CD4-positive, CD25-positive, alpha-beta regulatory T cell (primary cell): ENCODE measurements around the gene FAF1. TPM values are rescaled to one million over a fixed set of nuclear protein-coding genes. Genes with fewer than 3 reads are reported as not detected.

Experiments used
- ATAC-seq, 2 donors: fragments of 150-1000 bp; cut with Tn5 transposase; one replicate each; pipeline ENCODE4 v1.10.0; 2021; ENCODE audit warnings: low read depth in 2 of 2, moderate number of reproducible peaks in 2 of 2, moderate library complexity in 1 of 2
- DNase-seq, 3 donors: peaks; one replicate each; pipeline versions ENCODE4 v3.0.0 to v3.0.0-alpha.2; 2012 to 2022; ENCODE audit warnings: mixed read lengths in 1 of 3
- H3K27ac ChIP-seq: one replicate; pipeline ENCODE4 v1.7.0; 2013; ENCODE audit warnings: mild to moderate bottlenecking, low read length; ENCODE audit not compliant: insufficient read depth, poor library complexity, severe bottlenecking
- H3K27me3 ChIP-seq: one replicate; pipeline ENCODE4 v1.7.0; 2013; ENCODE audit warnings: low read length; ENCODE audit not compliant: control insufficient read depth, insufficient read depth
- H3K36me3 ChIP-seq: one replicate; pipeline ENCODE4 v1.7.0; 2013; ENCODE audit warnings: mild to moderate bottlenecking, low read length, moderate library complexity; ENCODE audit not compliant: control insufficient read depth, insufficient read depth
- H3K4me1 ChIP-seq: 2 replicates; pipeline ENCODE4 v1.7.0; 2013; ENCODE audit warnings: mild to moderate bottlenecking, low read length; ENCODE audit not compliant: insufficient read depth, control insufficient read depth, poor library complexity, severe bottlenecking
- H3K4me3 ChIP-seq: one replicate; pipeline ENCODE4 v1.7.0; 2013; ENCODE audit warnings: low read depth, mild to moderate bottlenecking, low read length, moderate library complexity
- H3K9me3 ChIP-seq, 2 experiments: 1 replicate in 1 of 2; 2 replicates in 1 of 2; pipeline ENCODE4 v1.7.0; 2013; ENCODE audit warnings: low read length in 2 of 2, mild to moderate bottlenecking in 1 of 2, moderate library complexity in 1 of 2; ENCODE audit not compliant: control insufficient read depth in 2 of 2
- H3K27ac Mint-ChIP-seq, 3 donors: one replicate each; pipeline ENCODE4 v1.8.0; 2020 to 2022; ENCODE audit warnings: mild to moderate bottlenecking in 3 of 3, mixed read lengths in 3 of 3, moderate library complexity in 2 of 3
- H3K27me3 Mint-ChIP-seq: one replicate; pipeline ENCODE4 v1.8.0; 2022; ENCODE audit warnings: mild to moderate bottlenecking, mixed read lengths
- H3K36me3 Mint-ChIP-seq: one replicate; pipeline ENCODE4 v1.8.0; 2020; ENCODE audit warnings: mixed read lengths
- H3K4me1 Mint-ChIP-seq, 4 donors: one replicate each; pipeline ENCODE4 v1.8.0; 2020 to 2022; ENCODE audit warnings: mixed read lengths in 4 of 4, mild to moderate bottlenecking in 1 of 4
- H3K4me3 Mint-ChIP-seq, 4 donors: one replicate each; pipeline ENCODE4 v1.8.0; 2020 to 2022; ENCODE audit warnings: mild to moderate bottlenecking in 4 of 4, mixed read lengths in 4 of 4, moderate library complexity in 3 of 4
- H3K9me3 Mint-ChIP-seq, 7 donors: one replicate each; pipeline ENCODE4 v1.8.0; 2020 to 2022; ENCODE audit warnings: mixed read lengths in 7 of 7, mild to moderate bottlenecking in 3 of 7, moderate library complexity in 2 of 7
- polyA plus RNA-seq, 4 donors: library from polyadenylated mRNA; unstranded; fragments of 300-500 nt; fragmentation: Illumina TruSeq; gene quantifications; one replicate each; pipeline ENCODE4 v1.2.3, GENCODE V29; 2021
- total RNA-seq: library from RNA; stranded (reverse); gene quantifications from one replicate; pipeline ENCODE4 v1.2.3, GENCODE V29; 2022

Gene FAF1
- total and polyA plus RNA-seq, 5 donors from 2014 or later = 28.9 to 58.2 (median 54.3) TPM

DNA sequence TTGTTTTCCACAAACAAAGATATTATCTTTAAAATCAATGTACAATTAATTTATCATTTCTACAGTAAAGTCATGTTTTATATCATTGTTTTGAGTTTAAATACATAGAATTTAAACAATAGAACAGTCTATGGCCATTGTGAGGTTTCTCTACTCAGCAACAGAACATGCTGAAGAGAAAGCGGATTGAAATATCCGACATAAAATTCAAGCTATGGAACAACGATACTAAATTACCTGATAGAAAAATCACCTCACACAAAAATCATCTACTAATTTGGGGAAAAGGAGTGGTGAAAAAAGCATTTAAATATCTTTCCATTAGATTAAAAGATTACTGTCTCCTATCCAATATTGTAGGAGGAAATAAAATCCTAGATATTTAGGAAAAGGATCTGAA, 22.5 kb upstream of the FAF1 start:
- no peak overlapping the region for H3K27ac ChIP-seq
- peaks cover 3% of the 10 kb centered on the region for H3K27me3 ChIP-seq
- no peaks in the 10 kb centered on the region for H3K36me3 ChIP-seq
- DNase-seq (no peak), ATAC-seq (no peak)
- Mint-ChIP-seq H3K4me1 (peaks cover 7 to 14% (median 9%) of the 10 kb centered on the region in 4 donors), H3K27ac (no peak overlapping the region), H3K36me3 (no peaks in the 10 kb centered on the region), H3K27me3 (peaks cover 38% of the 10 kb centered on the region), H3K4me3 (no peak overlapping the region), H3K9me3 (peaks cover 0 to 3% (median 0%) of the 10 kb centered on the region in 7 donors)
- H3K9me3 ChIP-seq = no peaks in the 10 kb centered on the region
- H3K4me1 ChIP-seq = peaks cover 10% of the 10 kb centered on the region
- no peak overlapping the region for H3K4me3 ChIP-seq

DNA sequence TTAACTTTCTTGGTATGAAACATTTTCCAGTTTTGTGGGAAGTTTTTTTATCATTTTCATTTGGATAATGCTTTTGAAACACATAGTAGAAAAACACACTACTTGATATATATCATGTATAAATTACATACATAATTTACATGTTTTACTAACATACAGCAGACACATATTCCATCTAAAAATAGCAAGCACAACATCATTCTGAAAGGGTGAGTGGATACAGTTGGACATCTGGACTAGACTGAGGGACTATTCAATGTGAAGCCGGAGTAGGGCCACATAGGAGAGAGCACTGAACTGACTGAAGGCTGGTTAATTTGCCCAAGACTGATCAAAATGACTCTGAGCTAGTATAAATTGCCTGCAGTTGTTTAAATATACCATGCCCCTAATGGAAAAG, 21.7 kb upstream of the FAF1 start:
- H3K4me3 ChIP-seq = no peak overlapping the region
- H3K36me3 ChIP-seq = no peaks in the 10 kb centered on the region
- no peak overlapping the region for H3K27ac ChIP-seq
- Mint-ChIP-seq H3K27ac (no peak overlapping the region), H3K27me3 (peaks cover 38% of the 10 kb centered on the region), H3K4me1 (peaks cover 8 to 14% (median 11%) of the 10 kb centered on the region in 4 donors), H3K36me3 (no peaks in the 10 kb centered on the region), H3K4me3 (no peak overlapping the region), H3K9me3 (peaks cover 0 to 3% (median 0%) of the 10 kb centered on the region in 7 donors)
- H3K27me3 ChIP-seq = peaks cover 3% of the 10 kb centered on the region
- H3K9me3 ChIP-seq = no peaks in the 10 kb centered on the region
- H3K4me1 ChIP-seq = peaks cover 18% of the 10 kb centered on the region
- DNase-seq = no peak
- no peak for ATAC-seq

- Histone ChIP-seq H3K27ac (no peak overlapping the region), H3K36me3 (no peaks in the 10 kb centered on the region), H3K4me3 (no peak overlapping the region), H3K9me3 (no peaks in the 10 kb centered on the region), H3K4me1 (peaks cover 26% of the 10 kb centered on the region), H3K27me3 (peaks cover 6% of the 10 kb centered on the region)
- DNase-seq = no peak
- no peak for ATAC-seq
- Mint-ChIP-seq H3K36me3 (no peaks in the 10 kb centered on the region), H3K4me3 (peak overlapping the region in 1 of 4 donors; percentile 48), H3K9me3 (peaks cover 0 to 3% (median 0%) of the 10 kb centered on the region in 7 donors), H3K27ac (no peak overlapping the region), H3K27me3 (peaks cover 26% of the 10 kb centered on the region), H3K4me1 (peaks cover 13 to 21% (median 17%) of the 10 kb centered on the region in 4 donors)
Observed at GRCh38 chr1:50980505-50980904, 20.4 kb upstream of the FAF1 start.

- ATAC-seq (no peak), DNase-seq (no peak)
- Mint-ChIP-seq H3K4me3 (peak overlapping the region in 2 of 4 donors; percentile 79 to 92), H3K36me3 (no peaks in the 10 kb centered on the region), H3K27ac (no peak overlapping the region), H3K9me3 (peaks cover 0 to 3% (median 0%) of the 10 kb centered on the region in 7 donors), H3K27me3 (peaks cover 25% of the 10 kb centered on the region), H3K4me1 (peaks cover 13 to 21% (median 17%) of the 10 kb centered on the region in 4 donors)
- Histone ChIP-seq H3K27ac (no peak overlapping the region), H3K27me3 (peaks cover 6% of the 10 kb centered on the region), H3K4me1 (peaks cover 26% of the 10 kb centered on the region), H3K36me3 (no peaks in the 10 kb centered on the region), H3K4me3 (no peak overlapping the region), H3K9me3 (no peaks in the 10 kb centered on the region)
Observed at GRCh38 chr1:50979937-50980336, 19.9 kb upstream of the FAF1 start.

DNA sequence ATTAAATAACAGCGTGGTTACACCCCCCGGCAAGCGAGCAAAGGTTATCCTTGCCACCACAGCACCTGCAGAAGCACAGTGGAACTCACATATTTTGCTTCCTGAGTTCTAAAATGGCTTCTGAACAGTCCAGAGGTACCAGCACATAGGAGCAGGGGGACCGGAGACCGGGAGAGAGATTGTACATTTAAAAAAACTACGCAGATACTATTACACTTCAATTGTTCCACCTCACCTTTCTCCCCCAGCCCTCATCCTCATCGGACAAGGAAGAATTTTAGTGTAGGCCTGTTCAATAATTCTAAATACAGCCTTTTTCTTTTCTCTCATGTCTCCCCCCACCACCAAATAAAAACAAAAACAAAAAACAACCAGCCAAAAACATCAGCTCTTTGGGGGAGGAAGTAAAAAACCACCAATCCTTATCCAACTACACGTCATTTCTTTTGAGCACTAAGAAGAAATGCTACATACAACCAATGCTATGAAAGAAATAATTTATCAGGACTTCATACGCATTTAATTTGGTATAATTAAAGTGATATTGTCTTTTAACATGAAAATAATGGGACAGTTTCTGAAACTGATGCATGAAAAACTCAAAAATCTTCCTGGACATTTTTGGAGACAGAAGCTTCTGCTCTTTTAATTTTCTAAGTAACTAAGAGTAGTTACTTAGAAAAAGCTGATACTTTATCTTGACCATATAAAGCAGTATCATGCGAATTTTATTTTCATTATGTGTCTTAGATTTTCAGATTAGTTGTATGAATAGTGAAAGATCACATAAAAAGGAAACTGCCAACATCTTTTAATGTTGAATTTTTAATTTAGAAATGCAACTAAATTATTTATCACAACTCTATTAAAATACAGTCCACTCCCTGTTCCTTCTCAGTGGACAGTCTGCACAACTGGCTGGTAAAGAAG, 19.1 kb upstream of the FAF1 start:
- DNase-seq = peak in 1 of 3 donors; percentile 13
- peaks cover 13 to 21% (median 18%) of the 10 kb centered on the region in 4 donors for H3K4me1 Mint-ChIP-seq
- Histone ChIP-seq H3K9me3 (no peaks in the 10 kb centered on the region), H3K4me1 (peaks cover 26% of the 10 kb centered on the region), H3K27me3 (peaks cover 6% of the 10 kb centered on the region), H3K4me3 (peak overlapping the region; percentile 64), H3K27ac (no peak overlapping the region), H3K36me3 (no peaks in the 10 kb centered on the region)
- H3K9me3 Mint-ChIP-seq = peaks cover 0 to 3% (median 0%) of the 10 kb centered on the region in 7 donors
- H3K4me3 Mint-ChIP-seq = peak overlapping the region; percentile 83 to 97 (median 90)
- peaks cover 25% of the 10 kb centered on the region for H3K27me3 Mint-ChIP-seq
- peak overlapping the region in 2 of 3 donors; percentile 6 to 42 for H3K27ac Mint-ChIP-seq
- H3K36me3 Mint-ChIP-seq = no peaks in the 10 kb centered on the region
- ATAC-seq = no peak

GRCh38 chr1:50978144-50978851, 18.2 kb upstream of the FAF1 start:
- Histone ChIP-seq H3K4me3 (peak overlapping the region; percentile 64), H3K9me3 (no peaks in the 10 kb centered on the region), H3K27me3 (peaks cover 6% of the 10 kb centered on the region), H3K36me3 (no peaks in the 10 kb centered on the region), H3K4me1 (peaks cover 26% of the 10 kb centered on the region), H3K27ac (no peak overlapping the region)
- H3K27ac Mint-ChIP-seq = peak overlapping the region in 2 of 3 donors; percentile 6 to 42
- H3K4me3 Mint-ChIP-seq = peak overlapping the region; percentile 83 to 97 (median 90)
- H3K4me1 Mint-ChIP-seq = peaks cover 13 to 23% (median 18%) of the 10 kb centered on the region in 4 donors
- DNase-seq = peak in 2 of 3 donors; percentile 17 to 44
- peaks cover 25% of the 10 kb centered on the region for H3K27me3 Mint-ChIP-seq
- ATAC-seq = peak in 1 of 2 donors; percentile 42
- H3K9me3 Mint-ChIP-seq = peaks cover 0 to 3% (median 0%) of the 10 kb centered on the region in 7 donors
- H3K36me3 Mint-ChIP-seq = no peaks in the 10 kb centered on the region

GRCh38 chr1:50977575-50978143, 17.6 kb upstream of the FAF1 start:
- peak overlapping the region; percentile 91 for H3K4me3 ChIP-seq
- H3K4me1 ChIP-seq = peaks cover 30% of the 10 kb centered on the region
- H3K27me3 ChIP-seq = peaks cover 6% of the 10 kb centered on the region
- peak overlapping the region; percentile 86 to 92 (median 90) for H3K4me3 Mint-ChIP-seq
- ATAC-seq (peak in 1 of 2 donors; percentile 38), DNase-seq (peak in 2 of 3 donors; percentile 23 to 34)
- H3K36me3 Mint-ChIP-seq = no peaks in the 10 kb centered on the region
- peak overlapping the region; percentile 41 for H3K27ac ChIP-seq
- H3K4me1 Mint-ChIP-seq = peaks cover 13 to 24% (median 18%) of the 10 kb centered on the region in 4 donors
- H3K27me3 Mint-ChIP-seq = peaks cover 25% of the 10 kb centered on the region
- peak overlapping the region in 2 of 3 donors; percentile 46 to 74 for H3K27ac Mint-ChIP-seq
- H3K36me3 ChIP-seq = no peaks in the 10 kb centered on the region
- H3K9me3 ChIP-seq = no peaks in the 10 kb centered on the region
- H3K9me3 Mint-ChIP-seq = peaks cover 0 to 3% (median 0%) of the 10 kb centered on the region in 7 donors
